GM21360 (cell line): ENCODE measurements around the gene STON2.

Experiments used
- ATAC-seq: cut with Tn5 transposase; IDR thresholded peaks from one replicate; pipeline ENCODE4 v1.9.1; 2021; ENCODE audit warnings: mild to moderate bottlenecking, moderate library complexity; ENCODE audit not compliant: unreplicated experiment

Gene STON2

DNA sequence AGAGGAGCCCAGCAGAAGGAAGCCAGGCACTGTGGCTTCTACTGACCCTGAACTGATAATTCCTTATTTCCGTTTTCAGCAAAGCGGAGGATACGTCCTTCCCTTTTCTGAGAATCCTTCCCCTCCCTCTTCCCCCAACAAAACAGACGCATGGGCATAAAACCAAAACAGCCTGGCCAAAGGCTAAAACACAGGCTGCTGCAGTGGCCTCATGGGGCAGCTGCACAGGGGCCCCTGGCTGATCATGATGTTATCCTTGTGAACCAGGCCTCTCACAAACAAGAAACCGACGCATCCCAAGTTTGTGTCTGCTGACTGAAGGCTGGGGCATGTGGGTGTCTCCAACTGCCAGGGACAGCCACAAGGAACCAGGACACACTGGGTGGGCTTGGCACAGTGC, 23.4 kb upstream of the STON2 start:
- ATAC-seq, result no peak

DNA sequence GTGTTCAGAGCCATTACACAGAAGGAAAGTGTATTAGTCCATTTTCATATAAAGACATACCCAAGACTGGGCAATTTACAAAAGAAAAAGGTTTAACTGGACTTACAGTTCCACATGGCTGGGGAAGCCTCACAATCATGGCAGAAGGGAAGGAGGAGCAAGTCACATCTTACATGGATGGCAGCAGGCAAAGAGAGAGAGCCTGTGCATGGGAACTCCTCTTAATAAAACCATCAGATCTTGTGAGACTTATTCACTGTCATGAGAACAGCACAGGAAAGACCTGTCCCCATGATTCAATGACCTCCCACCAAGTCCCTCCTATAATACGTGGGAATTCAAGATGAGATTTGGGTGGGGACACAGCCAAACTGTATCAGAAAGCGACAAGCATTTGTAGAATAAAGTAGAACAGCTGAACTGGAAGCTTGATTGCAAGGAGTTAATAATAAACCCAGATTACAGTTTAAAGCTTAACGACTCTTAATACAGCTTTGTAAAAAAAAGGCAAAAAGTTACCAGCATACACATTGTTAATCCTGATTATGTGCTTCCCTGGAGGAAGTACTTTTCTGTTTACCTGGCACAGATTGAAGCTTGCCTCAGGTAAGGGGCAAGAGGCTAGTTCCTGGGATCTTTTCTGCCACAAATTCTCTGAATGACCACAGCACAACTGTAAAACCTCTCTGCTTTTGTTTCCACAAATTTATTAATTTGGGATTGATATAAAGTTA, 18.1 kb upstream of the STON2 start:
- no peak for ATAC-seq

DNA sequence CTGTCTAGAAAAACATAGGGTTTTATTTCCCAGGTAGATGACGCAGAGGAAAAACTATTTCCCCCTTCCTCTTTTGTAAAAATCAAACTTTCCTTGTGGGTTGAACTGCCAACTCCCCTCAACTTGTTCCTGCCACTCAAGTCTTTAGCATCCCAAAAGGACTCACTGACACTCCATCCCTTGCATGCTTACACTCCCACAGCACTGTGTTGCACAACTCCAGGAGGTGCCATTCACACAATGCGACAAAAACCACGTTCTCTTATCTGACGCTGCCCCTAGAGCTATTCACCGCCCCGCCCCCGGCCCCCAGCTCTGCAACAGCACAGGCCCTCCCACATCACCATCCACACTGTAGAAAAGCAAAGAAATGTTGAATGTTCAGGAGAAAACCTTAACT, 16.9 kb upstream of the STON2 start:
- no peak for ATAC-seq

GRCh38 chr14:81416194-81416952, 16.2 kb upstream of the STON2 start:
- ATAC-seq, result no peak

DNA sequence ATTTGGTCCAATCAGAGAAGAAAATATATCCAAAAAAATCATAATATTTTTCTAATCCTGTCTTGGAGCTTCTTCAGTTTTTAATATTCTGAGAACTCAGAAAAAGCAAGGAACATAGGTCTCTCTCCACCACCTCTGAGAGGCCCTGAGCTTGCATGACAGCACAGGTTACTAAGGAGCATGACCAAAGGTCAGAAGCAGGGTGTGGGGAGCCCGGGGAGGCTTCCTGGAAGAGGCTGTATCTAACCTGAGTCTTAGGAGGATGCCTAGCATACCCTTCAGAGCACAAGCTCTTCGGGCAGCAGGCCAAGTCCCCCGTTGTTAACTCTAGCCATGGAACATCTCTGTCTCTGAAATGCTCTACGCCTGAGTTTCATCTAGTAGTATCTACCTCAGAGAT, 15.7 kb upstream of the STON2 start:
- no peak for ATAC-seq

GRCh38 chr14:81414123-81414522, 14.0 kb upstream of the STON2 start:
- no peak for ATAC-seq

- no peak for ATAC-seq
Observed at GRCh38 chr14:81412779-81413178, 12.7 kb upstream of the STON2 start.

GRCh38 chr14:81408595-81408994, 8.5 kb upstream of the STON2 start:
- no peak for ATAC-seq

GRCh38 chr14:81406863-81407262, 6.7 kb upstream of the STON2 start:
- no peak for ATAC-seq

DNA sequence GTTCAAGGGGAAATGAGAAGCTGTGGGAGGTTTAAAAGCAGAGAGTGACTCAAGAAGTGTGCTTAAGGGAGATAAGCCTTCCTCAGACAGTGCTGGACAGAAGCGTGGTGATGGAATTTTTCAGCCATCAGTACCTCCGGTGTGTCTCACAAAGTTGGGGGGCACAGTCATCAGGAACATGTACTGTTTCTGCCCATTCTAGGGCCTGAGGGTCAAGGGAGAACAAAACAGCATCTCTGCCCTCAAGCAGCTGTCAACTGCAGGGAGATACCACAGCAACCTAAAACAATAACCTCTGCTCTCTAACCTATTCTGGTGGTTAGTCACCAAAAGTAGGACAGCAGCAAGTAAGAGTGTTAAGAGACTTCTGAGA, 2.0 kb upstream of the STON2 start:
- no peak for ATAC-seq

GRCh38 chr14:81401420-81402122, 1.4 kb upstream of the STON2 start:
- peak; percentile 67 for ATAC-seq

GRCh38 chr14:81400852-81401251, 728 bp upstream of the STON2 start:
- ATAC-seq, result no peak

- no peak for ATAC-seq
Observed at GRCh38 chr14:81398196-81398891, 1.8 kb downstream of the STON2 start.

DNA sequence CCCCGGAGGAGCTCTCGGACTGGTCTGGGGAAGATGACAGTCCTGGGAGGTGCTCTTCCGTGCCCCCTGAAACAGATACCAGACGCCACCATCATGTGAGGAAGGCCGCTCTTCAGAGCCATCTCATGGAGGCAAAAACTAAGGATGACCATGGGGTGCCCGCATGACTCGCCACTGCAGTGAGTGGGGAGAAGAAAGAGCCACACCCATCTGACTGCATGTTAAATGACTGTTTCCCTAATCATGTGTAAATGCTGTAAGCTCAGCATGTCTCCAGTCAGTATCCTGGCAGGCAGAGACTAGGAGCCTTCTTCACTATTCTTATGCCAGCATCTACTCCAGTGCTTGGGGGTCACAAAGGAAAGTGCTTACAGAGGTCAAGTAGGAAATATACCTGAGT, 4.0 kb downstream of the STON2 start:
- ATAC-seq, result no peak

DNA sequence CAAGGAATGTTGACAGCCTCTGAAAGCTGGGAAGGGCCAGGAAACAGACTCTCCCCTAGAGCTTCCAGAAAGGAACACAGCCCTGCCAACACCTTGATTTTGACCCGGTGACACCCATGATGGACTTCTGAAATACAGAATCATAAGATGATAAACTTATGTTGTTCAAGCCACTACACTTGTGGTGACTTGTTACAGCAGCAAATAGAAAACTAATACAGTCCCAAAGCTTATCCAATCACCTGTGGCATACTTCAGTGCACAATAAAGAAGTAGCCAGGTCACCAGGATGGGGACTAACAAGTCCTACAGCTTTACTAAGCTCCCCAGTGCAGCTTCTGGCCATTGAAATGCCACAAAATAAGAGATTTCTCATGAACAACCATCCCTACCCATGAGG, 5.4 kb downstream of the STON2 start:
- ATAC-seq, result no peak

- ATAC-seq, result no peak
Observed at GRCh38 chr14:81392976-81393643, 7.0 kb downstream of the STON2 start.

GRCh38 chr14:81392052-81392451, 8.1 kb downstream of the STON2 start:
- no peak for ATAC-seq

GRCh38 chr14:81390696-81391095, 9.4 kb downstream of the STON2 start:
- no peak for ATAC-seq

DNA sequence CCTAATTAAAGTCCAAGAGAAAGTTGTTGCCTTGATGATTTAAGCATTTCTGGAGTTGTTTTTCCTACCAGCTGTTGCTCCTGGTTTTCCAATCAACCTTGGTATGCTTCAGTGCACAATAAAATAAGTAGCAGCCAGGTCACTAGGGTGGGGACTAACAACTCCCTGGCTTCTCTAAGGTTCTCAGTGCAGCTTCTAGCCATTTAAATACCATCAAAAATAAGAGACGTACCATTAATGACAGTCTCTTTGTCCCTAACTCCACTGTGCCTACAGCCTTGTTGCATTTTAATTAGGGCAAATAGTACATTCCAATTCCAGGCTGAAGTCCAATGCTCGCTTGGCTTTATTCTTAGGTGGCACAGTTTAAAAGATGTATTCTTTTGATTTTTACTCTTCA, 11.8 kb downstream of the STON2 start:
- no peak for ATAC-seq

- ATAC-seq, result no peak
Observed at GRCh38 chr14:81386290-81386745, 13.8 kb downstream of the STON2 start.

GRCh38 chr14:81385886-81386285, 14.2 kb downstream of the STON2 start:
- ATAC-seq, result no peak
